DMS 273 (cell line): ENCODE results near the gene HTRA1.

Experiments
- DNase-seq: peaks from one replicate; lab custom pipeline; 2025; ENCODE audit not compliant: unreplicated experiment; lab: John Stamatoyannopoulos, UW

Gene HTRA1

GRCh38 chr10:122514045-122514840, 52.9 kb downstream of the HTRA1 start:
- no peak for DNase-seq

GRCh38 chr10:122515022-122515424, 53.7 kb downstream of the HTRA1 start:
- DNase-seq: no peak

DNA sequence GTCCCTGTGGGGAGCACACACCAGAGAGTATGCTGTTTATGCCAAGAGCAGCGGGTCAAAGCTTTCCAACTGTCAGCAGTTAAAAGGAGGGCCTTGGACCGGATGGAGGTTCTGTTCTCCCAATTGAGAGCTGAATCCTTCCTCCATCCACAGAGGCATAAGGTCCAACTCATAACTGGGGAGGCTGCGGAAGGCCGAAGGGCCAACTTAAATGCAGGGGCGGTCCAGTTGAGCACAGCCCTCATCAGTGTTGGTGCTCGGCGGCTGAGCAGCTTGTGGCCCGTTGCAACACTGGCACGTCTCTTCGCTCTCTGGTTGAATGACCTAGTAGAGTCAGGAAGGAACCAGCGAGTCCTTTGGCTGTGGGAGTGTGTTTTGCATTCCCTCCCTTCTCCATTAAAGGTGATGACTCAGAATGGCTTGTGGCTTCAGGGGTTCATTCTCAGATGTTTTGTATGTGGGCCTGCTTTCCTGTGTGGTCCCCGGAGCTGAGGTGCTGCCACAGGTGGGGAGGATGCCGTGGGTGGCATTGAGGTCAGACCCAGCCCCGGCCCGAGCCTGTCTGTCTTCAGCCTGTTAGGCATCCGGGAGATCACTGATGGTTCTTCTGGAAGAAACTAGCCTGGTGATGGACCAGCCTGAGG, 54.4 kb downstream of the HTRA1 start:
- no peak for DNase-seq

DNA sequence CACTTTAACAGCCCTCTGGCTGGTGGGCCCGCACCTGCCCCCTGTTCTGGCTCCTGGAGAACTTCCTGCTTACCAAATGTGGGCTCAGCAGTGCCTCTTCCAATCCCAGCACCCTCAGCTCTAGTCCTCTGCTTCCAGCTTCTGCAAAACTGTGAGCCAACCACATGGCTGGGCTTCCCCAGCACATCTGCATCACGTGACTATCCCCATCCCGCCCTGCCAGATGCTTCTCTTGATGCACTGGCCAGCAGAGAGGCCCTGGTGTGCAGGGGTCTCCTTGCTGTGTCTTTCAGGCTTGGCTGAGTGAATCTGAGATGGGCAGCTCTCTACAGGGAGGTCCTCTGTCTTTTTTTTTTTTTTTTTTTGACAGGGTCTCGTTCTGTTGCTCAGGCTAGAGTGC, 55.4 kb downstream of the HTRA1 start:
- peak; percentile 35 for DNase-seq

DNA sequence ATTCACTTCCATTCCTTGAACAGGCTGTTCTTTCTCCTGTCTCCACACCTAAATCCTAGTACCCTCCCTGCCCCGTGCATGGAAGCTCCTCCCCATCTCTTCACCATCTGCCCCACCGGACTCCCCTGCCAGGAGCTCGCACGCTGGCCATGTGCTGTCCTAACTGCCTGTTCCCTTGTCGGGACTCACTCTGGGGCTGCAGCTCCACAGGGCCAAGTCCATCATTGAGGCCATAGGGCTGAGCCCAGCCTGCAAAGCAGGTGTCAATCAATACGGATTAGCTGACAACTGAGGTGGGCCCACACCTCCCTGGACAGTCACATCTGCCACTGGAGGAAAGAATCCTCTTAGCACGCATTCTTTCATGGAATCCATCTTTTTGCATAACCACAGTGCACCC, 57.8 kb downstream of the HTRA1 start:
- DNase-seq: peak; percentile 58

GRCh38 chr10:122519873-122520272, 58.5 kb downstream of the HTRA1 start:
- no peak for DNase-seq

GRCh38 chr10:122521011-122521410, 59.7 kb downstream of the HTRA1 start:
- no peak for DNase-seq

- DNase-seq: no peak
Observed at GRCh38 chr10:122524811-122525210, 63.5 kb downstream of the HTRA1 start.

DNA sequence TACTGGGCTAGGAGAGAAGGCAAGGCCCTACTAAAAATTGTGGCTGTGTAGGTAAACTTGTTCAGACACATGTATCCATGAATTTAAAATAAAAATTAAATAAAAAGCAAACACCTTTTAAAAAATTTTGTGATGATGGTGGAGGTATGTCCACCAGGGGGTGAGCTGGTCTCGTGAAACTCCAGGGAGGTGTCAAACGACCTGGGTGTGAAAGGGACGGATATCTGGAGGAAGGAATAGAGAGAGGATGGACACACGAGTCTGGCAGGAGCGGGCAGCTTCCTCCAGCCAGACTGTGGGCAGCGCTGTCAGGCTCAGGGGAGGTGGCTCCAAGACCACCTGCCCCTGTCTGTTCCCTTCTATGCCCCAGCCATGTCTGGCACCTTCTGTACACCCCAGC, 64.4 kb downstream of the HTRA1 start:
- DNase-seq: peak; percentile 63

DNA sequence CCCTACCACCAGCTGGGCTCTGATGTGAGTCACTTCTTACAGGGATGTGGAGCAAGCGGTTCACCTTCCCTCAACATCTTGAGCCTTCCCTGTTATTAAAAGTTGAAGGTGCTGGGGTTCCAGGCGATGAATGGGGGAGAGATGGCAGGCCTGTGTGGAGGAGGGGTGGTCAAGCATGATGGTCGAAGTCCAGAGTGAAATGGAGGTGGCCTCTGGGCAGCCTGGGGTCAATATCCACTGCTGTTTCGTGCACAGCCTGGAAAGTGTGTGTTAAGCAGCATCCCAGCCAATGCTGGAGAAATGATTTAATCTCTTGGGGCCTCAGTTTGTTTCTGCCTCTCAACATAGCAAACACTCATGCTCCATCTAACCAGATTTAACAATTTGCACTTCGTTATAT, 65.5 kb downstream of the HTRA1 start:
- no peak for DNase-seq

- DNase-seq: no peak
Observed at GRCh38 chr10:122530177-122530576, 68.8 kb downstream of the HTRA1 start.

DNA sequence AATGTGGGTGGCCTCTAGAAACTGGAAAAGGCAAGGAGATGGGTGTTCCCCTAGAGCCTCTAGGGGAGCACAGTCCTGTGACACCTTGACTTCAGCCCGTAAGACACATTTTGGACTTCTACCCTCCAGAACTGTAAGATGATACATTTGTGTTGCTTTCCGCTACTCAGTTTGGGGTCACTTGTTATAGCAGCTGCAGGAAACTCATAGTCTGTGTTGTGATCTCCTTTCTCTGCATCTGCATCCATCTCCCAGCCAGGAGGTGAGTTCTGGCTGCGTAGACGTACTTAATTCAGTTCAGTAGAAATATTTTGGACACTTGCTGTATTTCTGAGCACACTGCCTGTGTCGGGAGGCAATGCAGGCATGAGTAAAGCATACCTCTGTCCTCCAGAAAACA, 69.9 kb downstream of the HTRA1 start:
- no peak for DNase-seq

DNA sequence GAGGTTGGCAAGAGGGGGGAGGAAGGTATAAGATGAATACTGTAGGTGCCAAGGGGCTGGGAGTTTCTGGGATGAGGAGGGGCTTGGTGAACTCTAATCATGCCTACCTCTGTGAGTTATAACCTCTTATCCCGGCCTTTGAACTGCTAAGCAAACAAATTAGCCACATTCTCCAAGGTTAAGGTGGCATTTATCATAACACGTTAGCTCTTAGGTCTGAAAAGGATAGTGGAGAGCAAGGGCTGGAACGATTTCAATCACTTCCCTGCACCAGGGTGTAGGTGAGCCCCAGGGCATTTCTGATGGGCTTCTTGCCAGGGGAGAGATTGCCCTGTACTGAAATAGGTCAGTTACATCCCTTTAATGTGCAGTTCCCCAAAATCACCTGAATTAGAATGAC, 70.6 kb downstream of the HTRA1 start:
- no peak for DNase-seq

GRCh38 chr10:122532601-122533296, 71.4 kb downstream of the HTRA1 start:
- no peak for DNase-seq

DNA sequence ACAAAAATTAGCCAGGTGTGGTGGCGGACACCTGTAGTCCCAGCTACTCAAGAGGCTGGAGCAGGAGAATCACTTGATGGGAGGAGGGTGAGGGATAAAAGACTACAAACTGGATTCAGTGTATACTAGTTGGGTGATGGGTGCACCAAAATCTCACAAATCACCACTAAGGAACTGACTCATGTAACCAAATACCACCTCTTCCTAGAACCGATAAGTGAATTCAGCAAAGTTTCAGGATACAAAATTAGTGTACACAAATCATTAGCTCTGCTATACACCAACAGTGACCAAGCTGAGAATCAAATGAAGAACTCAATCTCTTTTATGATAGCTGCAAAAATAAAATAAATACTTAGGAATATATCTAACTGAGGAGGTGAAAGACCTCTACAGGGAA, 76.2 kb downstream of the HTRA1 start:
- DNase-seq: no peak

- no peak for DNase-seq
Observed at GRCh38 chr10:122541541-122542002, 80.2 kb downstream of the HTRA1 start.

DNA sequence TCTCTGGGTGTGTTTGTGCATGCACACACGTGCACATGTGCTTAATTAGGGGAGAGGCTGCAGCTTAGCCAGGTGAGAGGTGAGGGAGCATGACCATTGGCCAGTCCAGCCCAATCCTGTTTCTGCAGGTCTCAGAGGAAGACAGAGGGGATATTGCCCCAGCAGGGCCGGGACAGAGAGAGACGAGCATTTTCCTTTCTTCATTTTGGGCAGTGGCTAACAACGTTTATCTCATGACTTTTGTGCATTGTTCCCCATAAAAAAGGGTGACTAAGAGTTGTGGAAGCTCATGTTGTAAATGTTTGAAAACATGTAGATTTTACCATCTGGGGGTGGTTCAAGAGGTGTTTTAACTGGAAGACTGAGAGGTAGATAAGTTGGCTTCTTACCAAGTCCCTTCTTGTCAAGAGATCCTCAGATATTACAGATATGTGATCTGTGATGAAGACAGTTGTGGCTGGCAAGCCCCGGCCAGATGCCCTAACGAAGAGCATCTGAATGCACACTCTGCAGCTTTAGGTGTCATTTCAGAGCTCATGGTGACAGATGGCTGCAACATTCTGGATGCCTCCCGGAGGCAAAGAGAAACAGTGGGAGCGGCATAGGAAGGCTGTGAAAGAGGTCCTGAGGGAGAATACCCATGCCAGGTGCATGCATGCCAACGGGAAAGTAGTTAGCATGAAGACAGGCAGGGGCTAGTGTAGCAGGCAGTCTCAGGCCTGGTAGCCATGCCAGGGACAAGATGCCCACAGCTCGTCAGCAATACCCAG, 82.5 kb downstream of the HTRA1 start:
- DNase-seq: peak; percentile 80

GRCh38 chr10:122544493-122544892, 83.1 kb downstream of the HTRA1 start:
- no peak for DNase-seq

DNA sequence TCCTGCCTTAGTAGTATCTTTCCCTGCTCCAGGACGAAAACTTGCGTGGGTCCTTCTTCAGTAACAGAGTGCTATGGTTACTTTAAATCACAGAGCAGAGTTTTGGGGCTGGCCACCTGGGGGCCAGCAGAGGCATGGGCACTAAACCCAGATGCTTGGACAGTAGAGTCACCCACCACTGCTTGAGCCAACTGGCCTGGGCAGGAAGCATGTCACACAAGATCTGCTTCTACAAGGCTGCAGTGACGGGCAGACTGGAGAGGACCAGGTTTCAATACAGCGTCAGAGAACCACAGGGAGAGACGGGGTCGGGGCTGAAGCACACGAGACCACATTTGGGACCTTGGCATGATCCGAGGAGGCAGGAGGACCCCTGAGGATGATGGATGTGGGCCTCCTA, 84.9 kb downstream of the HTRA1 start:
- no peak for DNase-seq

DNA sequence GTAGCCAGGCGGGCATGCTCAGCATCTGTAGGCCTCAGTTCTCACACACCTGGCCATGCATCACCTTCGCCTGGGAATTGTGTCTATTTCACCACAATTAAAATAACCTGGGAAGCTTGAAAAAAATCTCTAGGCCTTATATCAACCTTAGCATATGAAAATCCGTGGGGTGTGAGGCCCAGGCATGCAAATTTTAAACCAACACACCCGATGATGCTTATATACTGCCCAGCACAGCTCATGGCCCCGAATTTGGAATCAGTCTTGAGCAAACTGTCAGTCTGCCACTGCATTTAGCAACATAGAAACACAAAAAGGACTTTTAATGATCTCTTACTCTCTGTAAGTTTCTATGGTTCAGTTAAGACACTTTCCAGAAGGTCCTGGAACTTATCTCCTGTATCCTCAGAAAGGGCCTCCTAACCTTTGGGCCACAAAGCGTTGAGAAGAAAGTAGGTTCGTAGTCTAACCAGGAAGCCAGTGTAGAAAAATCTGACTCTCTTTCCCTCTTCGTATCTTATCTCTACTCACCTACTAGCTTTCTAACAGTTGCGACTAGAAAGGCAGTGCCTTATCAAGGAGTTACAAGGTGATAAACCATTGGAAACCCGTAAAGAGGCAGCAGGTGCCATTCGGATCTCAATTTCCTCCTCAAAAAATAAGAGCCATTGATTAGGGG, 87.2 kb downstream of the HTRA1 start:
- no peak for DNase-seq

GRCh38 chr10:122549636-122550035, 88.3 kb downstream of the HTRA1 start:
- DNase-seq: no peak
